Lower leg skin (tissue), 3 donors: ENCODE results near the gene TTN.

ENCODE experiments used
- POLR2A ChIP-seq, 2 donors: fragments of 450-650 bp; IDR thresholded peaks; one replicate each; pipeline ENCODE4 v1.6.1; 2016 to 2017; ENCODE audit warnings: antibody characterized with exemption in 2 of 2, mild to moderate bottlenecking in 1 of 2, moderate library complexity in 1 of 2
- TF ChIP-seq, protein P1 (sequence below), 3 donors: fragments of 450-650 bp; IDR thresholded peaks; one replicate each; pipeline ENCODE4 v1.5.1; 2016; ENCODE audit warnings: antibody characterized with exemption in 3 of 3, mild to moderate bottlenecking in 3 of 3, moderate library complexity in 2 of 3

DNA sequence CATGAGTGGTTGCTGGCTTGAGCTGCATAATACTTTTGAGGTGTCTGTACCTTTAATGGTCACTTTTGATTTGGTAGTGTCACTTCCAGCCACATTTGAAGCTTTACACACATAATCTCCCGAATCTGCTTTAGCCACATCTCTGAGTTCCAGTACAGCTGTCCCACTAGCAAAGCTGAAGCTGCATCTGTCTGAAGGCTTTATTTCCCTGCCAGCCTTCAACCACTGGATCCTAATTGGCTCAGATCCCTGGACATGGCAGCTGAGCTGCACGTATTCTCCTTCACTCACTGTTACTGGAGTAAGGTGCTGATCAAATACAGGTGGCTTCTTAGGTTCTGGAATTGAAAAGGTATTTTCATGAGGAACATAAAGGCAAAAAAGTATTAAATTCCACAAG lies 99.7 kb downstream of the TTN start:
- no peak for TF ChIP-seq POLR2A (IDR thresholded peaks at IDR 0.05)
- TF ChIP-seq, protein P1, sequence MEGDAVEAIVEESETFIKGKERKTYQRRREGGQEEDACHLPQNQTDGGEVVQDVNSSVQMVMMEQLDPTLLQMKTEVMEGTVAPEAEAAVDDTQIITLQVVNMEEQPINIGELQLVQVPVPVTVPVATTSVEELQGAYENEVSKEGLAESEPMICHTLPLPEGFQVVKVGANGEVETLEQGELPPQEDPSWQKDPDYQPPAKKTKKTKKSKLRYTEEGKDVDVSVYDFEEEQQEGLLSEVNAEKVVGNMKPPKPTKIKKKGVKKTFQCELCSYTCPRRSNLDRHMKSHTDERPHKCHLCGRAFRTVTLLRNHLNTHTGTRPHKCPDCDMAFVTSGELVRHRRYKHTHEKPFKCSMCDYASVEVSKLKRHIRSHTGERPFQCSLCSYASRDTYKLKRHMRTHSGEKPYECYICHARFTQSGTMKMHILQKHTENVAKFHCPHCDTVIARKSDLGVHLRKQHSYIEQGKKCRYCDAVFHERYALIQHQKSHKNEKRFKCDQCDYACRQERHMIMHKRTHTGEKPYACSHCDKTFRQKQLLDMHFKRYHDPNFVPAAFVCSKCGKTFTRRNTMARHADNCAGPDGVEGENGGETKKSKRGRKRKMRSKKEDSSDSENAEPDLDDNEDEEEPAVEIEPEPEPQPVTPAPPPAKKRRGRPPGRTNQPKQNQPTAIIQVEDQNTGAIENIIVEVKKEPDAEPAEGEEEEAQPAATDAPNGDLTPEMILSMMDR (IDR thresholded peaks at IDR 0.05): no peak
